ENCODE results near the gene UTP14C.

- no peak for TF ChIP-seq JDP2 (CRISPR knock-in tag; IDR thresholded peaks at IDR 0.05; ENCODE audit: borderline replicate concordance)
- TF ChIP-seq ZNF747 (CRISPR knock-in tag; IDR thresholded peaks at IDR 0.05; ENCODE audit: borderline replicate concordance) = no peak
- no peak for TF ChIP-seq POLR2AphosphoS5 (IDR thresholded peaks at IDR 0.05; ENCODE audit: low read depth, low read length)
- no peak for TF ChIP-seq SMAD3 (CRISPR knock-in tag; IDR thresholded peaks at IDR 0.05)
- TF ChIP-seq ATF7 (IDR thresholded peaks at IDR 0.05) = no peak
- TF ChIP-seq ATF7 (CRISPR knock-in tag; IDR thresholded peaks at IDR 0.05) = no peak
- TF ChIP-seq SRF (IDR thresholded peaks at IDR 0.05; ENCODE audit: low read depth, low read length) = no peak
- TF ChIP-seq, protein P1, sequence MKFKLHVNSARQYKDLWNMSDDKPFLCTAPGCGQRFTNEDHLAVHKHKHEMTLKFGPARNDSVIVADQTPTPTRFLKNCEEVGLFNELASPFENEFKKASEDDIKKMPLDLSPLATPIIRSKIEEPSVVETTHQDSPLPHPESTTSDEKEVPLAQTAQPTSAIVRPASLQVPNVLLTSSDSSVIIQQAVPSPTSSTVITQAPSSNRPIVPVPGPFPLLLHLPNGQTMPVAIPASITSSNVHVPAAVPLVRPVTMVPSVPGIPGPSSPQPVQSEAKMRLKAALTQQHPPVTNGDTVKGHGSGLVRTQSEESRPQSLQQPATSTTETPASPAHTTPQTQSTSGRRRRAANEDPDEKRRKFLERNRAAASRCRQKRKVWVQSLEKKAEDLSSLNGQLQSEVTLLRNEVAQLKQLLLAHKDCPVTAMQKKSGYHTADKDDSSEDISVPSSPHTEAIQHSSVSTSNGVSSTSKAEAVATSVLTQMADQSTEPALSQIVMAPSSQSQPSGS (CRISPR knock-in tag; IDR thresholded peaks at IDR 0.05) = no peak
- TF ChIP-seq ZNF124 (CRISPR knock-in tag; IDR thresholded peaks at IDR 0.05) = no peak
- TF ChIP-seq DPF2 (CRISPR knock-in tag; IDR thresholded peaks at IDR 0.05; ENCODE audit: borderline replicate concordance, low read depth) = no peak
- TF ChIP-seq CTCF (CRISPR knock-in tag; IDR thresholded peaks at IDR 0.05) = no peak
- no peak for TF ChIP-seq FOSL1 (CRISPR knock-in tag; IDR thresholded peaks at IDR 0.05; ENCODE audit: borderline replicate concordance)
- no peak for TF ChIP-seq NR2F2 (IDR thresholded peaks at IDR 0.05; ENCODE audit: borderline replicate concordance, low read depth)
- TF ChIP-seq TRAFD1 (CRISPR knock-in tag; IDR thresholded peaks at IDR 0.05; ENCODE audit: borderline replicate concordance) = no peak
- no peak for TF ChIP-seq SP140L (CRISPR knock-in tag; IDR thresholded peaks at IDR 0.05; ENCODE audit: borderline replicate concordance)
These were observed 22.1 kb upstream of the UTP14C start for GRCh38 chr13:52002361-52002760.
